Measurements from ENCODE around the gene MEGF10.

Gene MEGF10

DNA sequence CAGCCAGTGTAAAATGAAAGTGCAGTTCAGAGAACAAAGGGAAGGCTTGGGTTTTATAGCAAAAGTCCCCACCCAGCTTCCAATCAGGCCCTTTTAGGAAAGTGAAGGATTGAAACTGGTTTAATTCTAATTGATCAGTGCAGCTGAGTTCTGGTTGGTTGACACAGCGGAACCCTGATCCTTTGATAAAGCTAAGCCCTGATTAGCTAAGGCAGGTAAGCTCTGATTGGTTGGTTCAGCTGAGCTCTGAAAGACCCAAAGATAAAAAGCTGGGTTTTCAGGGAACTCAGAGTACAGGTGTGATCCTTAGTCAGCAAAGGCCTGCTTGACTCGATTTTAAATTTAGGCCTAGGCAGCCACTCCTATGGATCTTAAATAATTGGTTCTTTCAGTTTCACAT lies 156.0 kb downstream of the MEGF10 start:
- H3K36me3 Mint-ChIP-seq (ENCODE audit: low read depth), result no peaks in the 10 kb centered on the region
- H3K9me3 Mint-ChIP-seq, result no peaks in the 10 kb centered on the region
- H3K27me3 Mint-ChIP-seq, result no peaks in the 10 kb centered on the region
- no peak overlapping the region for H3K27ac Mint-ChIP-seq
- intact Hi-C loops (cut with micrococcal nuclease), result no loop called here
- H3K4me3 Mint-ChIP-seq, result no peak overlapping the region
- H3K4me1 Mint-ChIP-seq (ENCODE audit: low read depth), result no peaks in the 10 kb centered on the region

DNA sequence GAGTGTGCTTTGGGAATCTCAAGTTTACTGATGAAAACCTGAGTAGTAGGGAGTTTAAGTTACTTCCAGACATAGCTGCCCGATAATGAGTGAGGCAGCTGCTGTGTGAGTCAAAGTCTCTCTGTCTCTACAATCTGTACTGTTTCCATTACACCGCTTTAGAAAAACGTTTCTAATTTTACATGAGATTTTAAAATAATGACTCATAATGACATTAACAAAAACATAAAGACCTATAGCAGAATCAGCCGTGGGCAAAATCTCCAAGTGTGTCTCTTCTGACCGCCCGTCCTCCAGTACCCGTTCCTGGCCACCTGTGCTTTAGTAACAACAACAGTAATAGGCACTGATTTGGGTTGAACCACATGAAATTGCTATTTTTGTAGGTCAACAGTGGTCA lies 157.2 kb downstream of the MEGF10 start:
- H3K27ac Mint-ChIP-seq, result no peak overlapping the region
- intact Hi-C loops (cut with micrococcal nuclease), result no loop called here

DNA sequence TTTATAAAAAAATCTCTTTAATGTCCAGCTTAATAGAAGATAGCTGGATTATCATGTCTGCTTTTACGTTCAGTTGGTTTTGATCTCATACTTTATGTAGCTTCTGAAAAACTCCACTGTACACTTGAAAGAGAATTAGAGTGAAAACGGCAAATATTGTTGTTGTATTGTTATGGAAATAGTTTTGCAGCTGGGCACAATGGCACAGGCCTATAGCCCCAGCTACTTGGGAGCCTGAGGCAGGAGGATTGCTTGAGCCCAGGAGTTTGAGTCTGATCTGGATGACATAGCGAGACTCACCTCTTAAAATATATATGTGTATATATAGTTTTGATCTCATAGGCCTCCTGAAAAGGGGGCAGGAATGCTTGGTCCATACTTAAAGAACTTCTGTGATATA lies 159.4 kb downstream of the MEGF10 start:
- no peaks in the 10 kb centered on the region for H3K27me3 Mint-ChIP-seq
- H3K9me3 Mint-ChIP-seq, result no peaks in the 10 kb centered on the region
- H3K36me3 Mint-ChIP-seq (ENCODE audit: low read depth), result no peaks in the 10 kb centered on the region
- intact Hi-C loops (cut with micrococcal nuclease), result no loop called here
- H3K27ac Mint-ChIP-seq, result no peak overlapping the region
- no peaks in the 10 kb centered on the region for H3K4me1 Mint-ChIP-seq (ENCODE audit: low read depth)
- H3K4me3 Mint-ChIP-seq, result no peak overlapping the region

More for the DNA sequence above, 157.2 kb downstream of the MEGF10 start:
- Mint-ChIP-seq H3K36me3 (ENCODE audit: low read depth) (no peaks in the 10 kb centered on the region), H3K9me3 (no peaks in the 10 kb centered on the region), H3K4me3 (no peak overlapping the region), H3K4me1 (ENCODE audit: low read depth) (no peaks in the 10 kb centered on the region), H3K27me3 (no peaks in the 10 kb centered on the region)

DNA sequence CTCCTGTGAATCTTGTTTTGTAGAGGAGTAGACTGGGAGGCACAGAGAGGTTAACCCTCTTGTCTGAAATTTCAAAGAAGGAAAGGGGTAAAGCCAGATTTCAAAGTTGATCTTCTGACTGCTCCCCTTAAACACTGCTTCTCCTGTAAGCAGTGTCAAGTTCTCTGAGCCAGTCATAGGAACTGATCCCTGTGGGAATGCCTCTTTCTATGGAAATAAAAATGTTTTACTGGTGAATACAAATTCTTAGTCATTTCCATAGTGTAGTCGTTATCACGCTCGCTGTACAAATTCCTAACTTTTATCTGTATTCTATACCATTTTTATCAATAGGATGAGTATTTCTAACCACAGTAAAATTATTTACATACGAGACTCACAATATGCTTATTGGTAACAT lies 160.5 kb downstream of the MEGF10 start:
- no peak overlapping the region for H3K27ac Mint-ChIP-seq
- H3K4me1 Mint-ChIP-seq (ENCODE audit: low read depth), result no peaks in the 10 kb centered on the region
- intact Hi-C loops (cut with micrococcal nuclease), result no loop called here
- no peaks in the 10 kb centered on the region for H3K27me3 Mint-ChIP-seq
- H3K36me3 Mint-ChIP-seq (ENCODE audit: low read depth), result no peaks in the 10 kb centered on the region
- no peak overlapping the region for H3K4me3 Mint-ChIP-seq
- H3K9me3 Mint-ChIP-seq, result no peaks in the 10 kb centered on the region

DNA sequence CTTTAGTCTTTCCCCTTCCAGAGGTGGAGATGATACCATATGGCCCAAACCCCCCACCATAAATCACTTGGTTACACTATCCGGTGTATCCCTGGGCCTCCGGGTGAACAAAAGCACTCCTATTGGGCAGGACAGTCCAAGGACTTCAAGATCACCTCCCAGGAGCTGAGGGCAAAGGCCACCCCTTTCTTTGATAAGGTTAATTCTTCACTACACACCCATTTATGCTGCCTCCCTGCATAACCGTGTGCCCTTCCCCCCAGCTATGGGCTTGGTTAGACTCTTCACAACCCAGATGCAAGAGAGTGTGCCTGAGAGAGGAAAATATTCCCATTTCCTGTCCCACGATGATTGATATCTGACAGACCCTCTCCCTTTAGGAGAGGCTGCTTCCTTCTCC lies 162.0 kb downstream of the MEGF10 start:
- Mint-ChIP-seq H3K4me3 (no peak overlapping the region), H3K4me1 (ENCODE audit: low read depth) (no peaks in the 10 kb centered on the region), H3K36me3 (ENCODE audit: low read depth) (no peaks in the 10 kb centered on the region), H3K9me3 (no peaks in the 10 kb centered on the region), H3K27me3 (no peaks in the 10 kb centered on the region), H3K27ac (no peak overlapping the region)
- intact Hi-C loops (cut with micrococcal nuclease), result no loop called here

DNA sequence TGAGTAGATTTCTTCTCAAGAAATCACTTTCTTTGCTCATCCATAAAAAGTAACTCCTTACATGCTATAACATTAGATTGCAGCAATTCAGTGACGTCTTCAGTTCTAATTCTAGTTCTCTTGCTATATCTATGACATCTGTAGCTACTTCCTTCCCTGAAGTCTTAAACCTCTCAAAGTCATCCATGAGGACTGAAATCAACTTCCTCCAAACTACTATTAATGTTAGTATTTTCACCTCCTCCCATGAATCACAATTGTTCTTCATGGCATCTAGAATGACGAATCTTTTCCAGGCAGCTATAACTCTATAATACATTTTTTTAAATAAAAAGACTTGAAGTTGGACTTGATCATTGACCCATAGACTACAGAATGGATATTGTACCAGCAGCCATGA lies 180.6 kb downstream of the MEGF10 start:
- Mint-ChIP-seq H3K4me3 (no peak overlapping the region), H3K27ac (no peak overlapping the region), H3K27me3 (no peaks in the 10 kb centered on the region), H3K36me3 (ENCODE audit: low read depth) (no peaks in the 10 kb centered on the region), H3K9me3 (no peaks in the 10 kb centered on the region), H3K4me1 (ENCODE audit: low read depth) (no peaks in the 10 kb centered on the region)
- intact Hi-C loops (cut with micrococcal nuclease), result no loop called here

DNA sequence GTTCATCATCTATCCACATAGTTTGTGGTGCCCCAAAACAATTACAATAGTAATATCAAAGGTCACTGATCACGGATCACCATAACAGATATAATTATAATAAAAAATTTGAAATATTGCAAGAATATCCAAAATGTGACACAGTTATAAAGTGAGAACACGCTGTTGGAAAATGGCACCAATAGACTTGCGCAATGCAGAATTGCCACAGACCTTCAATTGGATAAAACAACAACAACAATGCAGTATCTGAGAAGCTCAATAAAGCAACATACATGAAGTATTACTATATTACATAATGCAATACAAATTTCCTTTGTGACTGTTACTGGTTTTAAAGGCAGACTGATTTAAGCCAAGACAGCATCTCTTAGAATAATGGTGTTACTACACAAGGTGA lies 182.1 kb downstream of the MEGF10 start:
- Mint-ChIP-seq H3K36me3 (ENCODE audit: low read depth) (no peaks in the 10 kb centered on the region), H3K4me3 (no peak overlapping the region)

DNA sequence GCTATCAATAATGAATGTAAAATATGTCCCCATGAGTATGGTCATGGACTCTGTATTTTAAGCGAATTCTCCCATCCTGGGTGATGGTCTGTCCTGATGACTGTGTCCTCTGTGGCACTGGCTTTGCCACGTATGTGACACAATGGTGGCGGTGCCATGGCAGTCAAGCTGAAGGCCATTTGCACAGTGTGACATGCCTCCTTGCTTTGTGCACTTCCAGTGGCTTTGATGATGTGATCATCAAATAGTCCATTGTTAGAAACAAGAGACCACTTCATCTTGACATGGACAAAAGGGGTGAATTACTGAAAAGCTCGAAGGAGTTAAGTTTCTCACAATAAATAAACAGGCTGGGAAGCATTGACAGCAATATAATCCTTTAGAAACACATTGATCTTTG lies 195.9 kb downstream of the MEGF10 start:
- Mint-ChIP-seq H3K36me3 (ENCODE audit: low read depth) (no peaks in the 10 kb centered on the region), H3K4me3 (no peak overlapping the region), H3K27me3 (peaks cover 7% of the 10 kb centered on the region), H3K4me1 (ENCODE audit: low read depth) (no peaks in the 10 kb centered on the region), H3K9me3 (no peaks in the 10 kb centered on the region), H3K27ac (no peak overlapping the region)
- intact Hi-C loops (cut with micrococcal nuclease), result no loop called here

More for the DNA sequence above, 182.1 kb downstream of the MEGF10 start:
- intact Hi-C loops (cut with micrococcal nuclease), result no loop called here
- Mint-ChIP-seq H3K27ac (no peak overlapping the region), H3K27me3 (no peaks in the 10 kb centered on the region), H3K9me3 (no peaks in the 10 kb centered on the region), H3K4me1 (ENCODE audit: low read depth) (no peaks in the 10 kb centered on the region)

DNA sequence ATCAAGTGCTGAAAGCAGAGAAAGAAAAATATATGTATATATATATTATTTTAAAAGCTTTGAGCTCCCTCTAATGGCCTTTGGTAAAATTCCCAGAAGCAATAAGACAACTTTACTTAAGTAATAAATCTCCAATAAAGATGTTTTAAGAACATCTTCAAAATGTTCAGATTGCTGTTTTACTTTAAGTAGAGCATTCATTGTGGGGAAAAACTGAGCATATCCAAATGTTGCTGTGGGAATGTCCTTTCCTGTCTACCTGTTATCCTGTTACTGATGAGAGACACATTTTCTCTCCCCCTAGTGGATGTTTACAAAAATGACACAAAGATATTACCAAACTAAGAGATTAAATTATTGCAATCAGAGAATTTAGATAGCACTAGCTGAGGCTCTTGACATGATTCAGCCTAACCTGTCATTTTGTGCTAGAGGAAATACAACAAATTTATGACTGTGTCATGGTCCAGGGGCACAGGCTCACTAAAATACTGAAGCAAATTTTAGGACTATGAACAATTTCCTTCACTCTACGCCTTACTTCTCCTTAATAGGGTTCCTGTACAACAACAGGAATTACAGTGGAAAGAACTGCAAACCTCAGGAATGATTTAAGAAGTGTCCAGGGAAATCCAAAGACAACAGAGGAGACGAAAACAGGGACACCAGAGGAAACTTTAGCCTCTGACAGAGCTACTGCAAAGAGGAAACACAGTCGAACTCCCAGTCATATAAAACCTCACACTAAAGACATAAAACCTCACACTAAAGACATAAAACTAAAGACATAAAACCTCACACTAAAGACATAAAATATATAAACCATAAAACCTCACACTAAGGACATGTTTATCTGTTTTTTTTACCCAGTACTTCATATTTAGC lies 202.5 kb downstream of the MEGF10 start:
- peaks cover 7% of the 10 kb centered on the region for H3K27me3 Mint-ChIP-seq
- intact Hi-C loops (cut with micrococcal nuclease), result loop anchor here (5.0 kb wide), 2 partner anchors 201 to 836 kb away; partner anchors contain the start of gene MEGF10
- no peaks in the 10 kb centered on the region for H3K36me3 Mint-ChIP-seq (ENCODE audit: low read depth)
- no peak overlapping the region for H3K27ac Mint-ChIP-seq
- no peak overlapping the region for H3K4me3 Mint-ChIP-seq
- no peaks in the 10 kb centered on the region for H3K9me3 Mint-ChIP-seq
- no peaks in the 10 kb centered on the region for H3K4me1 Mint-ChIP-seq (ENCODE audit: low read depth)

DNA sequence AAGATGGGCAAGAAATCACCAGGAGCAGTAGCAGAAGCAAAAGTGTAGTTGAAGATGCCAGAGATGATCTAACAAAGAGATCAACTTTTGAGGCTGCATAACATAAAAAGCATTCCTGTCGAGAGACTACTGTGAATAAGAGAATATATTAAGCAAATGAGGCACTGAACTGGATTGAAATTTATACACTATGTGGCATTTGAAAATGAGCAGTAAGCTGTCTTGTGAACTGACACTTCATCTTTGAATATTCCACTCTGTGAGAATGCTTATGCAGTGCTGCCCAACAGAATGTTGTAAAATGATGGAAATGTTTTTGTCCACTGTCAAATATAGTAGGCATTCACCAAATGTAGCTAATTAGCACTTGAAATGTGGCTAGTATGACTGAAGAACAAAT lies 208.0 kb downstream of the MEGF10 start:
- Mint-ChIP-seq H3K36me3 (ENCODE audit: low read depth) (no peaks in the 10 kb centered on the region), H3K27me3 (no peaks in the 10 kb centered on the region), H3K4me1 (ENCODE audit: low read depth) (no peaks in the 10 kb centered on the region), H3K9me3 (no peaks in the 10 kb centered on the region), H3K27ac (no peak overlapping the region), H3K4me3 (no peak overlapping the region)
- intact Hi-C loops (cut with micrococcal nuclease), result no loop called here

DNA sequence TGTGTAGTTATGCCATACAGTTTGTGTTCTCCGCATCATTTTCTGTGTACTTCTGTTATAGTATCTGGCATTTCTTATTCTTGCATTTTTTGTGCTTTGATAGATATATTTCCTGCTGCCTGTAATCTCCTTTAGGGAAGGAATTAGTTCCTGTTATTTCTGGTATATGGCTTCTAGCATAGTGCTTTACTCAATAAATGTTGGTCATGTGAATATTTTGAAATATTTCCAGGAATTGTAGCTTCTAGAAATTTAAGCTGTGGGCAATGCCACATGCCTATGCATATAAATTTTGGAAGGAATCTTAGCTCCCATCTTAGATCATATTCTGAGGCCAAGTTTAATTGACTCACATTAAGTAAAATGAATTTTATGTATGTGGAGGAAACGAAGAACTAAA lies 215.3 kb downstream of the MEGF10 start:
- intact Hi-C loops (cut with micrococcal nuclease), result no loop called here
- H3K27ac Mint-ChIP-seq, result no peak overlapping the region
- peaks cover 7% of the 10 kb centered on the region for H3K4me1 Mint-ChIP-seq (ENCODE audit: low read depth)
- H3K36me3 Mint-ChIP-seq (ENCODE audit: low read depth), result no peaks in the 10 kb centered on the region
- H3K27me3 Mint-ChIP-seq, result peaks cover 2% of the 10 kb centered on the region
- no peaks in the 10 kb centered on the region for H3K9me3 Mint-ChIP-seq
- no peak overlapping the region for H3K4me3 Mint-ChIP-seq

DNA sequence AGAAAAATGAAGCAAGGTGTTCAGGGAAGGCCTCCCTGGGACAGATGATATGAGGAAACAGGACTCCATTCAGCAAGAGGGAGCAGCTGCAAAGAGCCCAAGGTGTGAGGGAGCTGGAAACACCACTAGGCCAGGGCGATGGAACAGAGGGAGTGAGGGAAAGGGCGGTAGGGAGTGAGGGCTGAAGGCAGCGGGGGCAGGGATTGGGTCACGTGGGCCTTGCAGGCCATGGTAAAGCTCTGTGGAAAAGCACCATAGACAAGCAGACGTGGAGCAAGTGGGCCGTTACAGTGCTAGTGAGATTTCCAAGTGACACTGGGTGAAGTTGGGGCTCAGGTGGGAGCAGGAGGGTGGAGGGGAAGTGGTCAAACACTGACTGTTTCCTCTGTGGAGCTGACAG lies 216.0 kb downstream of the MEGF10 start:
- Mint-ChIP-seq H3K4me1 (ENCODE audit: low read depth) (peaks cover 7% of the 10 kb centered on the region), H3K27me3 (peaks cover 4% of the 10 kb centered on the region), H3K36me3 (ENCODE audit: low read depth) (no peaks in the 10 kb centered on the region), H3K9me3 (no peaks in the 10 kb centered on the region), H3K4me3 (no peak overlapping the region), H3K27ac (no peak overlapping the region)
- intact Hi-C loops (cut with micrococcal nuclease), result no loop called here

DNA sequence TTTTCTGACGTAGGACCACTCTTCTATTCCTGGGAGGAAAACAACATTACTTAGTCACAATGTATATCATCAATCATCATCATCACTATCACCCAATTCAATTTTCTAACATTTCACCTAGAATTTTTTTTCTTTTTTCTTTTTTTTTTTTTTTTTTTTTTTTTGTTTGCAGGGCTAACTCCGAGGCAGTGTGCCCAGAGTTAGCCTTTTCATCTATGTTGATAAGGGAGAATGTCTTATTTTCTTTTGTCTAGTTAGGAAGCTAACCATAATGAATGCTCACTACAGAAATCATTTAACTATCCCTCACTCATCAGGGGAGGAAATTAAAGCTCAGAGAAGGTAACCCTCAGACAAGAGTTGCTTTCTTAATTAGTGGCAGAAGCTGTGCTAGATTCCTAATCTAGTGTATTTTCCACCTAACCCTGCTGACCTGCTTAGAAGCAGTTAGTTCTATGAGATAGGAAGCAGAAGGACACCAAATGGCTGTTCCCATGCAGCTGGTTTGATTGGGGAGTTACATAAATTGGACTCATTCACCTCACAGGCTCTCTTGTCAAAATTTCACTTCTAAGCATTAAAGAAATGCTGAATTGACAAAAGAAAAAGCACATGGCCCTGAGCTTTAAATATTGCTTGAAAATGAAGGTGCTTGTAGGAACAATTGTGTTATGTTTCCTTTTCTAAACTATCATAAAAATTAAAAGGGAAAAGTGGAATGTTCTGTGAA lies 218.2 kb downstream of the MEGF10 start:
- H3K36me3 Mint-ChIP-seq (ENCODE audit: low read depth), result no peaks in the 10 kb centered on the region
- no peak overlapping the region for H3K27ac Mint-ChIP-seq
- H3K27me3 Mint-ChIP-seq, result peaks cover 5% of the 10 kb centered on the region
- H3K9me3 Mint-ChIP-seq, result no peaks in the 10 kb centered on the region
- H3K4me1 Mint-ChIP-seq (ENCODE audit: low read depth), result peaks cover 7% of the 10 kb centered on the region
- H3K4me3 Mint-ChIP-seq, result no peak overlapping the region
- intact Hi-C loops (cut with micrococcal nuclease), result no loop called here
